CD4-positive, alpha-beta memory T cell (primary cell): ENCODE measurements around the gene BOLA3. TPM values are rescaled to one million over a fixed set of nuclear protein-coding genes. Genes with fewer than 3 reads are reported as not detected.
"Not testable (repeated sequence)": the region's sequence is repeated elsewhere in the genome, so short reads cannot be mapped to it uniquely, and the experiment has no call there.

Source experiments
- CTCF ChIA-PET: fragments of 350-600 bp; sonication (Branson Sonifier 250); formaldehyde crosslinking; loops from one replicate; lab custom pipeline; 2021; ENCODE audit warnings: inconsistent platforms; ENCODE audit not compliant: partially characterized antibody; lab: Charles Lee
- POLR2A ChIA-PET: fragments of 350-600 bp; sonication (Branson Sonifier 250); formaldehyde crosslinking; loops from one replicate; lab custom pipeline; 2021; ENCODE audit not compliant: partially characterized antibody; lab: Charles Lee
- DNase-seq, 5 donors: peaks; one replicate each; pipeline versions ENCODE4 v3.0.0 to v3.0.0-alpha.2; 2020 to 2022; ENCODE audit warnings: mixed read lengths in 1 of 5
- H3K27ac ChIP-seq: one replicate; pipeline ENCODE4 v1.7.0; 2013; ENCODE audit warnings: low read depth, low read length
- H3K27me3 ChIP-seq: 2 replicates; pipeline ENCODE4 v1.7.0; 2013; ENCODE audit warnings: mild to moderate bottlenecking, low read length, moderate library complexity; ENCODE audit not compliant: insufficient read depth
- H3K36me3 ChIP-seq: 2 replicates; pipeline ENCODE4 v1.7.0; 2013; ENCODE audit warnings: mild to moderate bottlenecking, low read length, moderate library complexity; ENCODE audit not compliant: insufficient read depth
- H3K4me1 ChIP-seq: 2 replicates; pipeline ENCODE4 v1.7.0; 2013; ENCODE audit warnings: mild to moderate bottlenecking, low read length, moderate library complexity; ENCODE audit not compliant: insufficient read depth
- H3K4me3 ChIP-seq, 2 donors: one replicate each; pipeline ENCODE4 v1.7.0; 2013; ENCODE audit warnings: low read length in 2 of 2, mild to moderate bottlenecking in 1 of 2
- H3K9me3 ChIP-seq, 2 donors: one replicate each; pipeline ENCODE4 v1.7.0; 2013; ENCODE audit warnings: low read length in 2 of 2, control low read depth in 1 of 2; ENCODE audit not compliant: control insufficient read depth in 1 of 2
- H3K27ac Mint-ChIP-seq, 7 donors: one replicate each; pipeline ENCODE4 v1.8.0; 2020 to 2021; ENCODE audit warnings: mixed read lengths in 7 of 7, mild to moderate bottlenecking in 6 of 7, inconsistent platforms in 3 of 7, moderate library complexity in 3 of 7
- H3K27me3 Mint-ChIP-seq, 2 donors: one replicate each; pipeline ENCODE4 v1.8.0; 2020 to 2021; ENCODE audit warnings: mixed read lengths in 2 of 2
- H3K36me3 Mint-ChIP-seq, 2 donors: one replicate each; pipeline ENCODE4 v1.8.0; 2020 to 2021; ENCODE audit warnings: mixed read lengths in 2 of 2, inconsistent platforms in 1 of 2, mild to moderate bottlenecking in 1 of 2
- H3K4me1 Mint-ChIP-seq, 4 donors: one replicate each; pipeline ENCODE4 v1.8.0; 2020 to 2021; ENCODE audit warnings: mixed read lengths in 4 of 4, mild to moderate bottlenecking in 1 of 4
- H3K4me3 Mint-ChIP-seq, 8 donors: one replicate each; pipeline ENCODE4 v1.8.0; 2020 to 2021; ENCODE audit warnings: mixed read lengths in 8 of 8, mild to moderate bottlenecking in 7 of 8, moderate library complexity in 6 of 8, inconsistent platforms in 3 of 8
- H3K9me3 Mint-ChIP-seq, 8 donors: one replicate each; pipeline ENCODE4 v1.8.0; 2020 to 2021; ENCODE audit warnings: mixed read lengths in 8 of 8, mild to moderate bottlenecking in 5 of 8, inconsistent platforms in 3 of 8, moderate library complexity in 1 of 8
- intact Hi-C: fragments of 100-400 bp; cut with micrococcal nuclease; formaldehyde crosslinking; loops from one replicate; pipeline ENCODE4 v1.15.1; 2023
- polyA plus RNA-seq, 2 donors: library from polyadenylated mRNA; unstranded; fragments of 300-500 nt; fragmentation: Illumina TruSeq; gene quantifications; one replicate each; pipeline ENCODE4 v1.2.3, GENCODE V29; 2021
- total RNA-seq, 2 experiments: library from RNA; stranded (reverse); gene quantifications; one replicate each; pipeline ENCODE4 v1.2.3, GENCODE V29; 2021

Gene BOLA3
- total and polyA plus RNA-seq, 4 experiments from 2014 or later: 16.4 to 101 (median 50.5) TPM

DNA sequence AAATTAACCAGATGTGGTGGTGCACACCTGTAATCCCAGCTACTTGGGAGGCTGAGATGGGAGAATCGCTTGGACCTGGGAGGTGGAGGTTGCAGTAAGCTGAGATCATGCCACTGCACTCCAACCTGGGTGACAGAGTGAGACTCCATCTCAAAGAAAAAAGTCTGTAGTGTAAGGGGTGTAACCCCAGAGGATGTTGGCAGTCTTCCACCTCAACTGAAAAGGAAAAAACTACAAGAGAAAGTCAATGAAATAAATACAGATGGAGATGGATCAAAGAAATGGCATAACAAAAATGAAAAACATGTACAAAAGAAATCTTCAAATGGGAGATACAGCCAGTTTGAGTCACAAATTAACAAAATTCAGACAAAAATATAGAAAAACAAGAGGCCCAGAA is 25.9 kb downstream of the BOLA3 start:
- H3K27me3 Mint-ChIP-seq, H3K9me3 ChIP-seq, H3K27ac ChIP-seq, H3K4me1 ChIP-seq, intact Hi-C loops, H3K4me3 ChIP-seq, DNase-seq, H3K27ac Mint-ChIP-seq, H3K36me3 ChIP-seq, H3K27me3 ChIP-seq: not testable (repeated sequence)
- Mint-ChIP-seq H3K4me1 (peaks cover 4 to 11% (median 7%) of the 10 kb centered on the region in 4 donors), H3K36me3 (peaks cover 3 to 12% of the 10 kb centered on the region in 2 donors), H3K4me3 (peak overlapping the region in 3 of 8 donors; percentile 12 to 61 (median 31)), H3K9me3 (peaks cover 3 to 25% (median 16%) of the 10 kb centered on the region in 8 donors)
- CTCF ChIA-PET: interaction anchor here (1.0 to 2.7 kb wide), 7 partner anchors 11 to 888 kb away, joined by 3 to 16 read pairs (median 6); partner anchors contain the start of genes BOLA3, CCT7 and PRADC1
- POLR2A ChIA-PET: interaction anchor here (2.2 to 3.3 kb wide), 3 partner anchors 26 to 135 kb away, joined by 13 to 23 read pairs (median 15); partner anchors contain the start of genes BOLA3 and MTHFD2

GRCh38 chr2:74119912-74120825 is 27.5 kb downstream of the BOLA3 start:
- DNase-seq: peak; percentile 79 to 85 (median 80)
- peak overlapping the region; percentile 85 to 92 (median 88) for H3K4me3 Mint-ChIP-seq
- Histone ChIP-seq H3K4me3 (peak overlapping the region; percentile 33 to 94), H3K4me1 (no peaks in the 10 kb centered on the region), H3K9me3 (no peaks in the 10 kb centered on the region), H3K27ac (peak overlapping the region; percentile 70), H3K27me3 (no peaks in the 10 kb centered on the region), H3K36me3 (no peaks in the 10 kb centered on the region)
- H3K27me3 Mint-ChIP-seq: peaks cover 0 to under 1% of the 10 kb centered on the region in 2 donors
- CTCF ChIA-PET: interaction anchor here (0.6 to 2.7 kb wide), 19 partner anchors 9 to 363 kb away, joined by 3 to 16 read pairs (median 5); partner anchors contain the start of genes BOLA3, CCDC142, DGUOK and MOB1A
- intact Hi-C loops: loop anchor here (1.0 kb wide), 4 partner anchors 27 to 194 kb away; partner anchors contain the start of genes BOLA3, DGUOK, MOB1A and MTHFD2
- H3K36me3 Mint-ChIP-seq: peaks cover 3 to 12% of the 10 kb centered on the region in 2 donors
- H3K9me3 Mint-ChIP-seq: peaks cover 3 to 25% (median 16%) of the 10 kb centered on the region in 8 donors
- peaks cover 4 to 11% (median 7%) of the 10 kb centered on the region in 4 donors for H3K4me1 Mint-ChIP-seq
- POLR2A ChIA-PET: interaction anchor here (0.7 to 3.3 kb wide), 21 partner anchors 23 to 384 kb away, joined by 3 to 25 read pairs (median 4); partner anchors contain the start of genes BOLA3, DGUOK, MOB1A and MTHFD2
- H3K27ac Mint-ChIP-seq: peak overlapping the region; percentile 79 to 97 (median 92)

DNA sequence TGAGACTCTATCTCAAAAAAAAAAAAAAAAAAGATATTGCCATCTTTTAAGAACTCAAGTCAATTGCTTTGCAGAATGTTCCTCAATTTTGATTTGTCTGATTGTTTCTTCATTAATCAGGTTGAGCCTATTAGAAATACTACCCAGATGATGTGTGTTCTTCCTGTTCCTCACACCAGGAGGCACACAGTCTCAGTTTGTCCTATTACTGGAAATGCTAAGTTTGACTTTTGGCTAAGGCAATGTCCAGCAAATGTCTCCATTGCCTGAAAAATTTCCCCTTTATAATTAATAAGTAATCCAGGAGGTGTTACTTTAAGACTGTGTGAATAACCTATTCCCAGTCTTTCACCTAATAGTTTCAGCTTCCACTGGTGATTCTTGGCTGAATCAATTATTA is 28.4 kb downstream of the BOLA3 start:
- H3K27me3 Mint-ChIP-seq: peaks cover 2 to 3% of the 10 kb centered on the region in 2 donors
- peak overlapping the region in 1 of 8 donors; percentile 27 for H3K4me3 Mint-ChIP-seq
- DNase-seq: no peak
- peaks cover 3 to 25% (median 15%) of the 10 kb centered on the region in 8 donors for H3K9me3 Mint-ChIP-seq
- H3K27me3 ChIP-seq: no peaks in the 10 kb centered on the region
- H3K36me3 Mint-ChIP-seq: peaks cover 3 to 12% of the 10 kb centered on the region in 2 donors
- H3K36me3 ChIP-seq: no peaks in the 10 kb centered on the region
- no peak overlapping the region for H3K4me3 ChIP-seq
- POLR2A ChIA-PET: interaction anchor here (2.7 to 3.3 kb wide), 2 partner anchors 80 to 132 kb away, joined by 13 to 15 read pairs; partner anchors contain the start of gene MTHFD2
- intact Hi-C loops: no loop called here
- no peaks in the 10 kb centered on the region for H3K9me3 ChIP-seq
- peak overlapping the region; percentile 70 for H3K27ac ChIP-seq
- H3K27ac Mint-ChIP-seq: peak overlapping the region in 1 of 7 donors; percentile 79
- H3K4me1 Mint-ChIP-seq: peaks cover 4 to 11% (median 7%) of the 10 kb centered on the region in 4 donors
- CTCF ChIA-PET: no interaction called here
- H3K4me1 ChIP-seq: no peaks in the 10 kb centered on the region

GRCh38 chr2:74111380-74111779 is 36.3 kb downstream of the BOLA3 start:
- no peaks in the 10 kb centered on the region for H3K9me3 ChIP-seq
- H3K9me3 Mint-ChIP-seq: peaks cover 0 to 4% (median 0%) of the 10 kb centered on the region in 8 donors
- no peak overlapping the region for H3K27ac ChIP-seq
- no peaks in the 10 kb centered on the region for H3K4me1 Mint-ChIP-seq
- peaks cover 2 to 4% of the 10 kb centered on the region in 2 donors for H3K36me3 Mint-ChIP-seq
- H3K36me3 ChIP-seq: no peaks in the 10 kb centered on the region
- CTCF ChIA-PET: interaction anchor here (3.0 kb wide), 1 partner anchor 10 kb away, joined by 13 read pairs; no protein-coding TSS in a partner anchor
- intact Hi-C loops: no loop called here
- peaks cover 3 to 8% of the 10 kb centered on the region in 2 donors for H3K27me3 Mint-ChIP-seq
- POLR2A ChIA-PET: interaction anchor here (1.3 kb wide), 1 partner anchor 88 kb away, joined by 3 read pairs; no protein-coding TSS in a partner anchor
- no peak overlapping the region for H3K4me3 ChIP-seq
- H3K27me3 ChIP-seq: no peaks in the 10 kb centered on the region
- no peak overlapping the region for H3K27ac Mint-ChIP-seq
- H3K4me1 ChIP-seq: no peaks in the 10 kb centered on the region
- H3K4me3 Mint-ChIP-seq: no peak overlapping the region
- no peak for DNase-seq

GRCh38 chr2:74110537-74110936 is 37.2 kb downstream of the BOLA3 start:
- Mint-ChIP-seq H3K4me1 (no peaks in the 10 kb centered on the region), H3K9me3 (peaks cover 0 to 4% (median 0%) of the 10 kb centered on the region in 8 donors), H3K4me3 (no peak overlapping the region), H3K27me3 (peaks cover 3 to 8% of the 10 kb centered on the region in 2 donors), H3K27ac (peak overlapping the region in 1 of 7 donors; percentile 27), H3K36me3 (peaks cover 4% of the 10 kb centered on the region in 2 donors)
- Histone ChIP-seq H3K4me1 (no peaks in the 10 kb centered on the region), H3K4me3 (no peak overlapping the region), H3K36me3 (no peaks in the 10 kb centered on the region), H3K27ac (no peak overlapping the region), H3K27me3 (no peaks in the 10 kb centered on the region), H3K9me3 (no peaks in the 10 kb centered on the region)
- DNase-seq: no peak
- POLR2A ChIA-PET: no interaction called here
- CTCF ChIA-PET: interaction anchor here (1.0 to 3.0 kb wide), 2 partner anchors 11 to 286 kb away, joined by 4 to 13 read pairs; no protein-coding TSS in a partner anchor
- intact Hi-C loops: no loop called here

DNA sequence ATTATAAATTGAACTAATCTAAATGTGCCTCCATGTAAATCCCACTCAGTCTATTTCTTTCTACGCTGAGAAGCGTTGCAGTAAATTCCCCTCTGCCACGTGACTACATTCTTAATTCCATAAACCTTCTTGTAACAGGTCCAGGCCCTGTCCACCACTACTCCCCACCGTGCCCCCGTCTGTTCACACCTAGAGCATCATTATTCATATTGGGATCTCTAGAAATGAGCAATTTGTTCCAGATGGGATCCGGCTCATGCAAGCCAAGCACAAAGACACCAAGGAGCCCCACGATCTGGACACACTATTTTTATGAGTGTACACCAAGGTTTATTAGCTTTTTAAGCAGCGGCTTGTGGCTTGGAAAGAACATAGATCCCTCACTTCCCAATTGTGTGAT is 38.2 kb downstream of the BOLA3 start:
- no peaks in the 10 kb centered on the region for H3K9me3 ChIP-seq
- DNase-seq: no peak
- peaks cover 8% of the 10 kb centered on the region in 2 donors for H3K36me3 Mint-ChIP-seq
- no peak overlapping the region for H3K4me3 Mint-ChIP-seq
- H3K4me1 ChIP-seq: no peaks in the 10 kb centered on the region
- H3K9me3 Mint-ChIP-seq: peaks cover 0 to 4% (median 0%) of the 10 kb centered on the region in 8 donors
- POLR2A ChIA-PET: no interaction called here
- H3K4me1 Mint-ChIP-seq: no peaks in the 10 kb centered on the region
- H3K36me3 ChIP-seq: no peaks in the 10 kb centered on the region
- intact Hi-C loops: no loop called here
- no peak overlapping the region for H3K4me3 ChIP-seq
- peaks cover 0 to 6% of the 10 kb centered on the region in 2 donors for H3K27me3 Mint-ChIP-seq
- H3K27ac ChIP-seq: no peak overlapping the region
- CTCF ChIA-PET: interaction anchor here (1.0 to 3.0 kb wide), 2 partner anchors 12 to 285 kb away, joined by 4 to 13 read pairs; no protein-coding TSS in a partner anchor
- H3K27me3 ChIP-seq: no peaks in the 10 kb centered on the region
- no peak overlapping the region for H3K27ac Mint-ChIP-seq
